SJSA1 (cell line): ENCODE data around the gene BCL2. TPM values are rescaled to one million over a fixed set of nuclear protein-coding genes. Genes with fewer than 3 reads are reported as not detected.

ENCODE experiments used
- DNase-seq, 2 experiments: peaks; one replicate each; pipeline ENCODE4 v3.0.0-alpha.2; 2015 to 2020; ENCODE audit warnings: low spot score in 2 of 2, low read depth in 1 of 2
- H3K27ac ChIP-seq: fragments of 250-450 bp; sonication (Bioruptor Pico); 2 replicates; pipeline ENCODE4 v1.5.1; 2020; ENCODE audit warnings: mild to moderate bottlenecking, moderate library complexity
- H3K27me3 ChIP-seq: fragments of 250-450 bp; sonication (Bioruptor Pico); replicated peaks from 2 replicates; pipeline ENCODE4 v1.5.1; 2020; ENCODE audit warnings: mild to moderate bottlenecking, moderate library complexity
- H3K36me3 ChIP-seq: fragments of 250-450 bp; sonication (Bioruptor Pico); 2 replicates; pipeline ENCODE4 v1.5.1; 2020; ENCODE audit warnings: mild to moderate bottlenecking
- H3K4me1 ChIP-seq: fragments of 250-450 bp; sonication (Bioruptor Pico); replicated peaks from 2 replicates; pipeline ENCODE4 v1.6.1; 2021; ENCODE audit warnings: mild to moderate bottlenecking
- H3K4me3 ChIP-seq: fragments of 250-450 bp; sonication (Bioruptor Pico); 2 replicates; pipeline ENCODE4 v1.5.1; 2020; ENCODE audit warnings: mild to moderate bottlenecking
- H3K9me3 ChIP-seq: fragments of 250-450 bp; sonication (Bioruptor Pico); replicated peaks from 2 replicates; pipeline ENCODE4 v1.5.1; 2020; ENCODE audit warnings: mild to moderate bottlenecking
- total RNA-seq: library from RNA; depleted of rRNA; stranded (reverse); fragments of >200 nt; shearing (Covaris generic); gene quantifications from 2 replicates; pipeline ENCODE4 v1.2.3, GENCODE V29; 2014

Gene BCL2
- total RNA-seq, 1 experiment from 2014 or later: 7.8 TPM

DNA sequence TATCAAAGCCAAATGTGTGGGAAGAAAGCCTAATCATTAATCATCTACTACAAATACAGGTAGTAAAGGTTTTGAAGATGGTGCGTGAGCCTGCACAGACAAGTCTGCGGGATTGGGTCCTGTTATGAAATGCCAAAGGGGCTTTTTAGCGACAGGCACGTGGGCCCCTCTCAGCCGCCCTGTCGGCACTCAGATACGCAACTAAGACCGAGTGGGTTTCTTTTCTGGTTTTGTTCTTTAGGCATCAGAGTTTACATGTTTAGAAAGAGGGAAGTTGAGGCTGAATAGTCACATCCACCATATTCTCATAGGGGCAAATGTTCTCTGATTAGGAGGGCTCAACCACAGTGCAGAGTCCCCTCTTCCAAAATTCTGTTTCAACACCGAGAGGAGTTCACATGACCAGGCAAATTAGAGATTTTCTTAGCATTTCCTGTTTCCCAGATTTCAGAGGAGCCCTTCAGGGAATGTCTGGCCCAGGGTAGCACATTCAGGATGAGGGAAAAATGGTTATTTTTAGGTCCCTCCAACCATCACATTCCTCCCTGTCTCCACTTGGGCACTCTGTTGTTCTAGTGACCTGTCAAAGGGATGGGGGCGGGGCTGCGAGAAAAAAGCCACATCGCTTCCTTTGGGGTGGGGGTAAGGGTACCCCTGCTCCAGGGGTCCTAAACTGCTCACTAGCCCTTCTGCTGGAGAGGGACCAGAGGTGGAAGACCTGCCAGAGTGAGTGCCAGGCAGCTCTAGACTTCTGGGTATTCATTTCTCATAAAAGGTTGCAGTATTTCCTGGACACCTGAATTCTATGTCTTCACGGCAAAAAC is 159.2 kb downstream of the BCL2 start:
- Histone ChIP-seq H3K4me3 (no peak overlapping the region), H3K27ac (peak overlapping the region; percentile 50; the same call in 1 of the 2 replicates), H3K9me3 (0 out of 2 replicates have a peak, but pooled peaks cover 2% of the 10 kb centered on the region), H3K27me3 (no peaks in the 10 kb centered on the region), H3K4me1 (peaks cover 39% of the 10 kb centered on the region), H3K36me3 (no peaks in the 10 kb centered on the region)
- DNase-seq: no peak

- Histone ChIP-seq H3K9me3 (0 out of 2 replicates have a peak, but pooled peaks cover 2% of the 10 kb centered on the region), H3K4me3 (no peak overlapping the region), H3K36me3 (no peaks in the 10 kb centered on the region), H3K27me3 (no peaks in the 10 kb centered on the region), H3K4me1 (peaks cover 39% of the 10 kb centered on the region), H3K27ac (no peak overlapping the region)
- DNase-seq: no peak
Observed at GRCh38 chr18:63159590-63159989, 160.0 kb downstream of the BCL2 start.

DNA sequence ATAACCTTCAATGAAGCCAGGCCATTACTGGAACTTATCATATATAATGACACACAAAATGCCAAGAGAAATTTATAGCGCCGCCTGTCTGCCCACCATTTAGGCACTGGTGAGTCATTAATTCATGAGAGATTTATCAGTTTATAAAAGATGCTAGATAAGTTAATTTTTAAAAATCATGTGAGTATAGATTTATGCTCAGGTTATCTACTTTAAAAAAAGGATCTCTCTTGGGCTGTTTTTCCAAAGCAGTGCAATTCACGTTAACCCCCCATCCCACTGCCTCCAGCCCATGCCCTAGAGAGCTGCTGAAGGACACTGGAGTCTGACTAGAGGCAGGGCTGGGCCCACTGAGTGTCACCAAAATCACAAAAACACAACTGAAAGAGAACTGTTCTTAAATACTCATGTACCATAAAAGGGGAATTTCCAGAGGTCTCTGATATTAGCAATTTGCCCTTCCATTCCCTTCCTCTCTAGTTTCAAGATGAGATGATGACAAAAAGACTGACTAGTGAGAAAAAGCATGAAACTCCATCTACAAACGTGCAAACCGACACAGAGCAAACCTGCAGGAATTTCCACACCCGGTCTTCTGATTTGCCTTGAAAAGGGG is 160.8 kb downstream of the BCL2 start:
- Histone ChIP-seq H3K9me3 (0 out of 2 replicates have a peak, but pooled peaks cover 2% of the 10 kb centered on the region), H3K4me1 (peaks cover 39% of the 10 kb centered on the region), H3K36me3 (no peaks in the 10 kb centered on the region), H3K4me3 (no peak overlapping the region), H3K27me3 (no peaks in the 10 kb centered on the region), H3K27ac (no peak overlapping the region)
- no peak for DNase-seq

GRCh38 chr18:63158012-63158631 is 161.4 kb downstream of the BCL2 start:
- Histone ChIP-seq H3K36me3 (no peaks in the 10 kb centered on the region), H3K4me3 (no peak overlapping the region), H3K4me1 (peaks cover 39% of the 10 kb centered on the region), H3K27me3 (no peaks in the 10 kb centered on the region), H3K9me3 (0 out of 2 replicates have a peak, but pooled peaks cover 2% of the 10 kb centered on the region), H3K27ac (no peak overlapping the region)
- DNase-seq: no peak

- H3K27ac ChIP-seq: no peak overlapping the region
- no peak for DNase-seq
- no peak overlapping the region for H3K4me3 ChIP-seq
- no peaks in the 10 kb centered on the region for H3K36me3 ChIP-seq
- H3K9me3 ChIP-seq: 0 out of 2 replicates have a peak, but pooled peaks cover 2% of the 10 kb centered on the region
- peaks cover 35% of the 10 kb centered on the region for H3K4me1 ChIP-seq
- no peaks in the 10 kb centered on the region for H3K27me3 ChIP-seq
Observed at GRCh38 chr18:63157293-63158011, 162.1 kb downstream of the BCL2 start.

DNA sequence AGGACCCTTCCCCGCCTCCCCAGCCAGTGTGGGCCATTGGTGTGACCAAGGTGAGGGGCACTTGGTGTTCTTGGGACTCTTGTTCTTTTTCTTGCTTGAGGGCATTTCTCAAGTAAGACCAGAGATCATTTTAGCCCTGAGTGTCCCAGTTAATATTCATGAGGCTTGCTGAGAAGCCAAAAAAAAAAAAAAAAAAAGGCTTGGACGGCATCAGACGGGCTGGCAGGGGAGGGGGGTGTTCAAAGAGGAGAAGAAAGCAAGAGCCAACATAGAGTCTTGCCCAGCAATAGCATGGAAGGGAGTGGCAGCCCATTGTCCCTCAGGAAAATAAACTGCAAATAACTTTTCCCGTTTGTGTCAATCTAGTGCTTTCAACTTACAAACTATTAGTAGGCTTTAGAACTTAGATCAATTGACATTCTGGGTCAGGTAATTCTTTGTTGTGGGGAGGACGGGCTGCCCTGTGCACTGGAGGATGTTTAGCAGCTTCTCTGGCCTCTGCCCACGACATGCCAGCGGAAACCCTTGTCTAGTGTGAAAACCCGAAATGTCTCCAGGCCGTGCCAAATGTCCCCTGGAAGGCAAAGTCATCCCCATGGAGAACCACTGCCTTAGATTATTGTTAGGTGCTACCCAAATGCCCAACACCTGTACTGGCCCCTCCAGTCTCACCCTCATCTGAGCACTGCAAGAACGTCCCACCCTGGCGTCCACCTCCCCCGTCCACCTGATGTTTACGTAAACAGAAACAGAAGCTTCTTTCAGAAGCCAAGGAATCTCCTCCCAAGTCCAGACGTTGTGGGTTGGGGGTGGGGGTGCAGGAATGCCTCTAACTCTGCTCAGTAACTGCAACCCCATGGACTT is 163.4 kb downstream of the BCL2 start:
- DNase-seq: no peak
- H3K4me1 ChIP-seq: peaks cover 22% of the 10 kb centered on the region
- no peaks in the 10 kb centered on the region for H3K27me3 ChIP-seq
- H3K27ac ChIP-seq: no peak overlapping the region
- no peak overlapping the region for H3K4me3 ChIP-seq
- H3K36me3 ChIP-seq: no peaks in the 10 kb centered on the region
- 0 out of 2 replicates have a peak, but pooled peaks cover 2% of the 10 kb centered on the region for H3K9me3 ChIP-seq

GRCh38 chr18:63155169-63155852 is 164.3 kb downstream of the BCL2 start:
- Histone ChIP-seq H3K9me3 (0 out of 2 replicates have a peak, but pooled peaks cover 2% of the 10 kb centered on the region), H3K4me3 (no peak overlapping the region), H3K27ac (no peak overlapping the region), H3K4me1 (peaks cover 15% of the 10 kb centered on the region), H3K27me3 (no peaks in the 10 kb centered on the region), H3K36me3 (no peaks in the 10 kb centered on the region)
- no peak for DNase-seq

- Histone ChIP-seq H3K27me3 (no peaks in the 10 kb centered on the region), H3K4me3 (no peak overlapping the region), H3K9me3 (0 out of 2 replicates have a peak, but pooled peaks cover 2% of the 10 kb centered on the region), H3K27ac (no peak overlapping the region), H3K4me1 (peaks cover 15% of the 10 kb centered on the region), H3K36me3 (no peaks in the 10 kb centered on the region)
- no peak for DNase-seq
Observed at GRCh38 chr18:63154350-63155152, 165.0 kb downstream of the BCL2 start.

DNA sequence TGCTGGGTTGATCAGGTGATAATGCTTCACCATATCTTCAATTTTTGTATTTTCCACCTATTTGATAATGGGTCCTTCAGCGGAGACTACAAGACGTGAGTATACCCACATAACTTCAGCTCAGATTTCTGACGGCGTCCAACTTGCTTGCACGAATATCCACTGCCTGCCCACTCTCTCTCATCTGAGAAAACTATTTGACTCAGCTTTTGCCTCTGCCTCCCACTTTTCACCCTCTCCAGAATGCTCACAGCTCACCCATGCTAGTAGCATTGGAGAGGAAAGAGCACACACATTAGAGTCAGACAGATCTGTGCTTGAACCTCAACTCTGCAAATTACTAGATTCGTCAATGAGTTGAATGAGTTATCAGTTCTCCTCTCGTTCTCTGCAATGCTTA is 166.8 kb downstream of the BCL2 start:
- Histone ChIP-seq H3K27me3 (no peaks in the 10 kb centered on the region), H3K4me1 (peaks cover 15% of the 10 kb centered on the region), H3K4me3 (no peak overlapping the region), H3K27ac (no peak overlapping the region), H3K36me3 (no peaks in the 10 kb centered on the region), H3K9me3 (0 out of 2 replicates have a peak, but pooled peaks cover 2% of the 10 kb centered on the region)
- DNase-seq: no peak

- no peaks in the 10 kb centered on the region for H3K36me3 ChIP-seq
- 0 out of 2 replicates have a peak, but pooled peaks cover 2% of the 10 kb centered on the region for H3K9me3 ChIP-seq
Observed at GRCh38 chr18:63152096-63152495, 167.5 kb downstream of the BCL2 start.

DNA sequence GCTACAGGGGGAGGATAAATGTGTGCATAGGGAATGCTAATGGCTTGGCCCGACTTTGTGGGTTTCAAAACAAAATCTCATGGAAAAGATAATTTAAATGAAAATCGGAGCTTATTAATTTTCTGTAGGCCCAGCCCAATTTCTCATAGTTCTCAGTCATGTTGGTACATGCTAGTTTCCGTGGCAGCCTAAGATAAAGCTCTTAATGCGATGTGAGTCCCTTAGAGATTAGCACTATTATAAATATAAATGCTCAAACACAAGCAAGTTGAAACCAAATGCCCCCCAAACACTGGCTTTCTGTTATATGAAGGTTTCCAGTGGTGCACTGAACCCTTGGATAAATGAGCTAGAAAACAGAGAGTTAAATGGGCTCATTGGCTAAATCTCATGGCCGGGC is 168.0 kb downstream of the BCL2 start:
- Histone ChIP-seq H3K27ac (no peak overlapping the region), H3K36me3 (no peaks in the 10 kb centered on the region), H3K9me3 (0 out of 2 replicates have a peak, but pooled peaks cover 2% of the 10 kb centered on the region), H3K4me3 (no peak overlapping the region), H3K27me3 (no peaks in the 10 kb centered on the region), H3K4me1 (peaks cover 4% of the 10 kb centered on the region)
- DNase-seq: no peak

More at GRCh38 chr18:63152096-63152495, 167.5 kb downstream of the BCL2 start:
- no peak for DNase-seq
- Histone ChIP-seq H3K4me1 (peaks cover 10% of the 10 kb centered on the region), H3K27ac (no peak overlapping the region), H3K27me3 (no peaks in the 10 kb centered on the region), H3K4me3 (no peak overlapping the region)
